Ovary (tissue), 3 donors: Measurements from ENCODE around the gene SETD6.

Source experiments
- CTCF ChIP-seq, 3 donors: fragments of 450-650 bp in 2 of 3; fragments of 200-600 bp in 1 of 3; IDR thresholded peaks; one replicate each; pipeline versions ENCODE4 v1.5.1 to v1.8.0; 2016 to 2022; ENCODE audit warnings: antibody characterized with exemption in 3 of 3, mild to moderate bottlenecking in 1 of 3
- POLR2A ChIP-seq: fragments of 450-650 bp; IDR thresholded peaks from one replicate; pipeline ENCODE4 v1.6.1; 2017; ENCODE audit warnings: antibody characterized with exemption, mild to moderate bottlenecking, moderate library complexity
- donor health status: DM: no; HTN: no; CAD: no.

- TF ChIP-seq CTCF (IDR thresholded peaks at IDR 0.05), result no peak
- TF ChIP-seq POLR2A, result no peak
Observed at GRCh38 chr16:58507195-58507962, 7.9 kb upstream of the SETD6 start.
